Measurements from ENCODE around the gene CHST3.
A peak's percentile ranks its signal among the peaks of the same experiment; 100 is the strongest.

The CHST3 gene

DNA sequence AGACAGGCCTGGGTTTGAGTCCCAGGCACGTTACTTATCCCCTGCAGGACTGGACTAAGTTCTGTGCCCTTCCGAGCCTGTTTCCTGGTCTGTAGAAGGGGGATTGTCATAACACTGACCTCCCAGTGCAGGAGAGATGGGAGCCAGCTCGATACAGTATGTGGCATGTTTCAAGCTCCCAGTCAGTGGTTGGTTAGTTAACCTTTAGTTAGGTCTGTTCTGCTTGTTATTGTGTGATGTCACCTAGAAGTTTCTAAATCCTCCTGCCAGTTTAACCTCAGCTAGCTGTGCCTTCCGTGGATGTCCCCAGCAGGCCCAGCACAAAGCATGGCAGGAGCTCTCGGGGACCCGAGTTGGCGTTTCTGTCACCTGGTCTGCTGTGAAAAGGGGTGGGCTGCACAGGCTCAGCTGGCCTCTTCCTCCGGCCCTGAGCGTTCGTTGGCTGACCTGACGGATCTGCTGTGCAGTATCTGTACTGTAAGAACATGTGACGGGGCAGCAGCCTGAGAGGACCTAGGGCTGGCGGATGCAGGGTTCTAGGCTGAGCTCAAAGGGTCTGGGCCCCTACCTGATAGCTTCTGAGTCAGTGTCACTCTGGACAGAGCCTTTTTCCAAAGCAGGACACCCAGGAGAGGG is 71.2 kb downstream of the CHST3 start:
- no peak for DNase-seq

DNA sequence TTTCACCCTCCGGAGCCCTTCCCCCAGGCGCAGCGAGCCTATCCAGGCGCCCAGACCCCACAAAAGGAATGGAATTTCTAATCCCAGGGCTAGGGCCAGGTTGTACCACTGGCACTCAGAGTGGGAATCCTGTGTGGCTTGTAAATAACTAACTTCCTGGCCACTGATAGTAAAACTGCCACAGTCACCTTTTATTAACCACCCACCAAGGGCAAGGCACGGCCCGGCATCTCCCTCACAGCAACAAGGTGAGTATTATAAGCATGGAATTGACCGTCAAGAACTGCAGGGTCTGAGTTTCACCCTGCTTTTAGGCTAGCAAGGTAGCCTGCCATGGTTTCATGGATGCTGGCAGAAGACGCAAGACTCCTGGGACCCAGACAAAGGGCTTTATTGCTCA is 73.1 kb downstream of the CHST3 start:
- no peak for DNase-seq

DNA sequence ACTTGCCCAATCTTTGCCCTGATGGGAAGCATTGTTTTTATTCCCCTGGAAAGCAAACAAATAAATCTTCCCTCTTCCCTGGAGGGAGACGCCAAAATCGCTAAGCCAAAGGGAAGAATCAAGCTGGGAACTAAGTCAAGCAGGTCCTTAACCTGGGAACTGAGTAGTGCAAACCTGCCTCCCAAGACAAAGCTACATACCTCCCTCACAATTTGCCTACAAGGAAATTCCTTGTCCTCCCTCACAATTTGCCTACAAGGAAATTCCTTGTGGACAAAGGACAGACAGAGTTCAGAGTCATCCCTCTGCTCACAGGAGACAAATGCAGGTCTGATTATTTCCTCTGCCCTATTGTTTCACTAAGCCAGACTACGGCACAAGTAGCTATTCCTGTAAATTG is 73.6 kb downstream of the CHST3 start:
- DNase-seq = no peak

DNA sequence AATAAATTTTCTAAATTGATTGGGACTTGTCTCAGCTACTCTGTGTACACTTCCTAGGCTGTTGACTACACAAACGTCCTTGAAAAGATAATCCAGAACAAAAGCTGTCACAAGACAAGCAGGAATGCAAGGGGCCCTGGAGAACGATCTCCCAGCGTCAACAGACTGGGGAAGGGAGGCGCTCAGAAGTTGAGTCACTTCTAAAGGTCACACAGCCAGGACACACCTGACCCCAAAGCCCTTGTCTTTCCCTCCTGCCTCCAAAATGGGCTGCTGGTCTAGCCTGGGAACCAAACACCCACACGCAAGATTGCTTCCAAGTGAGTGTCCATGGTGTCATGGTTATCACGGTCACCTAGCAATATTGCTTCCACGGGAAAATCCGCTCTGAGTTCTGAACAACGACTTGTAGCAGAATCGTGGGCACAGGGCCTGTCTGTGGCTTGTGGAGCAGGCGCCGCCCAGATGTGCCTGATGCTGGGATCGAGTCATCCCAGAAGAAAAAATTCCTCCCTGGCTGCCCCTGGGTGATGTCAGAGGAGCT is 74.3 kb downstream of the CHST3 start:
- no peak for DNase-seq

DNA sequence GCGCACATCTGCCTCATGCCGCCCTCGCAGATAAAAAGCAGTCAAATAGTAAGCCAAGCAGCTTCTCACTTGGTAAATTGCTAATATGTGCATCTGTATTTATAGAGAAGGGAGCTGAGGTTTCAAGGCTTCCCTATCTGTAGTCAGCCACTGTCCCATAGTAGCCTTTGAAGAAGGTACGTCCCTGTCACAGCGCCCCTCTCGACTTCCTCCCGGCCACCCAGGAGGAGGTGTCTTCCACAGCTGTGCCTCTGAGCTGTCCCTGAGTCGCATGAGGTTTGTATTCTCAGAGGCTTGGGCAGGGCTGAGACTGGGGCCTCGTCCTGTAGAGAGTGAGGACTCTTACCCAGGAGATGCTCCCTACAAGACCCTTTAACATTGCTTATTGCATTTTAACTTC is 75.2 kb downstream of the CHST3 start:
- no peak for DNase-seq

DNA sequence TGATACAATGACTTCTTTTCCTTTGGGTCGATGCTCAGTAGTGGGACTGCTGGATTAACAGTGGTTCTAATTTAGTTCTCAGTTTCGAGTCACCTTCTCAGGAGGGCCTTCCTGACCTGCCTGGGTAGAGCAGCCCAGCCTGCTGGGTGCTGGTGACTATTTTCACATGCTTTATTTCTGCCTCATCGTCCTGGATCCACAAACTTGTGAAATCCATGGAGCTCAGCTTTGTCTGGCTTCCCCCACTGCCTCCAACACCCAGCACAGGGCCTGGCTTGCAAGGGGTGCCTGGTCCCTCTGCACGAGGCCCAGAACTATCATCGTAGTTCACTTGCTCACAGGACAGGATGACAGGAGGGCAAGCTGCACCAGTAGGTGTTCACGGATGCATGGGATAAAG is 77.3 kb downstream of the CHST3 start:
- DNase-seq = no peak

DNA sequence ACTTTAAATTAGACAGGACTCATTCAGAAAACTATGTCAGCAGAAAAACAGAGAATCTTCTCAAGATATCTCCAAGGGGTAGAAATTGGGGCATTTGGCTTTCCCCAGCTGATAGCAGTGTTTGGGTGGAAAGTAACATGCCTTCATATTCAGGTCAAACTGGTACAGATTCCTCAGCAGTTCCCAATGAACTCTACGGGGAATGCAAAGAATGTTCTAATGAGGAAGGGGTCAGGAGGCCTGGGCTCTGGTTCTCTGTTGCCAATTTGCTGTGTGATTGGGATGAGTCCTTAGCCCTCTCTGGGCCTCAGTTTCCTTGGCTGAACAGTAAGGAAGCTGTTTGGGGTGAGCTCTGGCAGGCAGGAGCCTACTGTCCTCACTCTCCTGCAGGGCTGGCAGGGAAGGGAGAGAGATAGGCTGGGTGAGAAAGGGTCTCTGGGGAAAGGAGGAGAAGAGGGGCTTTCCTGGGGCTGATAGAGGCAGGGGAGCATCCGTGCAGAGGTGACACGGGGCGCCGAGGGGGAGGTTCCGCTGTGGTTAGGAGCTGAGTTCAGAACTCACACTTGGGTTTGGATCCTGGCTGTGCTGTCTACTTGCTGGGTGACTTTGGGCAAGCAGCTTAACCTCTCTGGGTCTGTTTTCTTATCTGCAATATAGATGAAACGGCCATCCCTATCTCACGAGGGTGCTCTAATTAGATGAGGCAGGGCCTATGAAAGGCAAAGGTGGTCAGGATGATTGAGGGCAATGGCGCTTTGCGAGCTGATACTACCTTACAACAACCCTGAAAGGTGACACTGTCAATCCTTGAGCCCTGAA is 79.0 kb downstream of the CHST3 start:
- no peak for DNase-seq

DNA sequence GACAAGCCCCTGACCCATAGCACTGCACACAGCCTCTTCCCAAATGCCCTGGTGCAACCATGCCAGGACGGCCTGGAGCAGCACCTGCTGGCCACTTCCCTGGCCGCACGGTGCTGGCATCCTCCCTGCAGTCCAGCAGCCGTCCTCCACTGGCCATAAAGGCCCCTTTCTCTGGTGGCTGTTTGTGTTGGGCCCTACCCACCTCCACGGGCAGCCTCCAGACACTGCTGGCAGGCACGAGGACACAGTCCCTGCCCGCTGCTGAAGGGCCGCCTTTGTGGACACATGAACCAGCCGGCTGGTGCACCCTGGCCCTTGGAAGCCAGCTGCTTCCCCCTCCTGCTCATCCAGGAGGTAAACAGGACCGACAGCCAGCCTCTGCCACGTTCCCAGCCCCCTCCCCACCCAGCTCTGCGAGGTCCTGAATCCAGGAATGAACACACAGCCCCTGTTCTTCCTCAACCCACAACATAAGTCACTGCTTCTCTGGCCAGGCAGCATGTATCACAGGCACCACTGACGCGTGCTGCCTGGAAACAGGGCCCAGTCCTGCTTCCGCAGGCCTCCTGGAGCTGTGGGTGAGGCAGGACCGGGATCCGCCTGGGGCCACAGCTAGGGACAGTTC is 80.3 kb downstream of the CHST3 start:
- no peak for DNase-seq

DNA sequence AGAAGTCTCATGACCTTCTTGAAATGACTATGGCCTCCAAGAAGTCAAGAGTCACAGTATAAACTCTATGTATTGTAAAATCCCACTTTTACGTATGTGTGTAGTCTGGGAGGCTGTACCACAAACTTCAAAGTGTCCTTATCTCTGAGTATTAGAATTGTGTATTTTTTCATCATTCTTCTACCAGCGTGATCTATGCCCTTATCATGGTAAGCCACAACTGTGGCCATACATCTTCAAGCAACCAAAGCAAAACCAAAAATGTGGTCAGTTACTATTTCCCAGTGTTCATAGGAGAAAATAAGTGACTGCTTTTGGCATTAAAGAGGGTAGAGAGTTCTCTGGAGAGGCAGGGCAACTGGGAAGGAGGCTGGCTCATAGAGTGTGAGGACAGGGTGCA is 81.4 kb downstream of the CHST3 start:
- no peak for DNase-seq

DNA sequence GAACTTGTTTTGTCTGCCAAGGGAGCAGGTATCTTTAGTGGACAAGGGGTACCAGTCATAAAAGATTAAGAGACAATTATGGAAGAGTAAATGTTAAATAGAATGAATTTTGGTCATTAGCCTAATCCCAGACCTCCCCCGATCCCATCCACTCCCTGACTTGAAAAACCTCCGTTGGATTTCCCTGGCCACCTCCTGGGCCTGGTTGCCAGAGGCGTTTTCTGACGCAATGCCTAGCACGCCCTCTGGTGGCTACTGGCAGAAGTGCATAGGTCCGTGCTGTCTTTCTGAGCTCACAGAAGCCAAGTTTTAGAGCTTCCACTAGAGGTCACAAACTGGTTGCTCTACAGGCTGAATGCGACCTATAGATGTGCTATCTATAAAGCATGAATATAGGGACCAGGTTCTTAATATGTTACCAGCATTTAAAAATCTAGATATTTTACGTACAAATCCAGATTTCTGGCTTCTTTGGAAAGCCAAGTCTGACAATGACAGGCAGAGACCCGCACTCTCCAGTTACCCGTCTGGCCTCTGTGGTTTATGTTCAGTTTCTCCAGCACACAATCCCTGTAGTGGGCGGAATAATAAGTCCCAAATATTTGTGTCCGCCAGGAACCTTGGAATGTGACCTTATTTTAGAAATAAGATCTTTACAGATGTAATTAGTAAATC is 84.4 kb downstream of the CHST3 start:
- DNase-seq = peak; percentile 86

DNA sequence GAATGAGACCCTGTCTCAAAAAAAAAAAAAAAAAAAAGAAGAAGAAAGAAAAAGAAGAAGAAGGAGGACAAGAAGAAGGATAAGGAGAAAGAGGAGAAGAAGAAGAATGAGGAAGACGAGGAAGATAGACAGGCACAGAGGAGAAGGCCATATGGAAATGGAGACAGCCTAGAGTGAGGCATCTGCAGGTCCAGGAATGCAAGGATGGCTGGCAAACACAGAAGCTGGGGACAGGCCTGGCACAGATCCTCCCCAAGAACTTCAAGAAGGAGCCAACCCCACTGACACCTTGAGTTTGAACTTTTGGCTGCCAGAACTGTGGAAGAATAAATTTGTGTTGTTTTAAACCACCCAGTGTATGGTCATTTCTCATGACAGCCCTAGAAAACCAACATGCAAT is 85.3 kb downstream of the CHST3 start:
- DNase-seq = no peak

DNA sequence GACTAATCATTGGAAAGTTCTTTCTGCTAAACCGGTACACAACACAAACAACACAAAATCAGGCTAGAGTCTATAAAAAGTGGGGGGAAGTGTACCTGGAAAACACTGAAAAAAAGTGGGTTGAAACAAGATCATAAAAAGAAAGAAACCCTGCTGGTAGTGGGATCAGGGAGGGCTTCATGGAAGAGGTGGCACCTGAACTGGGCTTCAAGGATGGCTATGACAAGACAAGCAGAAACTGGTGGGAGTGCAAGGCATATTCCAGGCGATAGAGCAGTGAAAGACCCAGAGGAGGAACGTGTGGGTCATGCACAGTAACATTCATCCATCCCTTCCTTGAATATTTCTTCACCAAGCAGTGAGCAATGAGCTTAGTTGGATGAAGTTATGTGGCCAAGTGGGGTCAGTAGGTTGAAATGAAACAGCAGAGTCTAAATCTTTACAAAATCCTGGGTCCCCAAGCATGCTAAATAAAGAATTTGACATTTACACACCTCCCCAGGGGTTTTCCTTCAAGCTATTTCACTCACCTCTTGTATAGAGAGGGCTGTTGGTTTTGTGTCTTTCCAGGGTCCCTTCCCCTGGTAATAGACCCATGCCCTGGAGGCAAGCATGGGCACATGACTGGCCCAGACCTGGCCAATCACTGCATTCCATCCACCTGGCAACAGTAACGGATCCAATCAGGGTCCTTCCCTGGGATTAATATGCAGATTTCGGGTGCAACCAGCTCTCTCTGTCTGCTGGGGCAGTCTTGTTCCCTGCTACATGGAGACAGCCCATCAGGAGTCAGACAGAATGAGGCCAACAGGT is 86.0 kb downstream of the CHST3 start:
- DNase-seq = no peak

DNA sequence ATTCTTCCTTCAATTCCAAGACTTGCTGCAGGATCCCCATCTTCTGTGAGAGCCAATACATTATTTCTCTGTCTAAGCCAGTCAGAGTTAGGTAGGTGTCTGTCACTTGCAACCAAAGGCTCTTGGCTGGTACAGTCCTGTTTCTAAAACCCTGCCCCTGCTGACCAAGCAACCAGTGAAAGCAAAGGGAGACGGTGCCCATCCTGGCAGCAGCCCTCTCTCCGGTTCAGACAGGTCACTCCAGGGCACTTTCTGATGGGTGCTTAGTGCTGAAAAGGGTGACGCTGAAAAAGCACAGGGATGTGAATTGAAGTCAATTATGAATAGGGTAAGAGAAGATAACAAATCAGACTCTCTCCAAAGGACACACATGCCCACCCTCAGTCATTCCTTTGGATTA is 86.7 kb downstream of the CHST3 start:
- no peak for DNase-seq

DNA sequence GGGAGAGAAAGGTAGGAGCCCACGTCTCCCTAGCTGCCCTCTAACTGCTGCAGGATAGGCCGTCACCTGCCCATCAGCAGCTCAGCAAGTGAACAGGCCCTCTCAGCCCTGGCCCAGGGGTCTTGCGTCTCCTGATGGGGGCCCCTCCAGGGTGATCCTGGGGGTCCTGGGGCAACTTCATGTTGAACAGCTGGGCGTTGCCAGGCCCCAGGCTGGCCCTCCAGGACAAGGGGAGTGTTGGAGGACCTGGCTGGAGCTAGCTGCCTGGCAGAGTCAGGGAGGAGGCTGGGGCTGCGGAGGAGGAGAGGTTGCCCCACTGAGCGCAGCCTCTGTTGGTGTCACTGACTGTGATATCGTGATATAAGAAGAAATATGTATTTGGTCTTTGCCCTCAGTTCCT is 89.5 kb downstream of the CHST3 start:
- DNase-seq = no peak

DNA sequence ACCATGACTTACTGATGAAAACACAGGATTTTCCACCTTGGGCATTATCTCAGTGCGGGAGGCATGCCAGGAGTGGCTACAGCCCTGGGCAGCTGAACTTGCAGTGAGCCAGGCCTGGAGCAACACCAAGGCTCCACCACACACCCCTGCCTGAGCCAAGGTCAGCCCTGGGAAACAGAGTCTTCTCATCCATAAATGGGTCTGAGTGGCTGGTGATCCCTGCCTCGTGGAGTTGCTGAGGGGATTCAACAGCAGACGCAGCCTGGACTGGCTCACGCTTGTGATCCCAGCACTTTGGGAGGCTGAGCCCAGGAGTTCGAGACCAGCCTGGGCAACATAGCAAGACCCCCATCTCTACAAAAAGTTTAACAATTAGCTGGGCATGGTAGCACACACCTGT is 91.9 kb downstream of the CHST3 start:
- no peak for DNase-seq

DNA sequence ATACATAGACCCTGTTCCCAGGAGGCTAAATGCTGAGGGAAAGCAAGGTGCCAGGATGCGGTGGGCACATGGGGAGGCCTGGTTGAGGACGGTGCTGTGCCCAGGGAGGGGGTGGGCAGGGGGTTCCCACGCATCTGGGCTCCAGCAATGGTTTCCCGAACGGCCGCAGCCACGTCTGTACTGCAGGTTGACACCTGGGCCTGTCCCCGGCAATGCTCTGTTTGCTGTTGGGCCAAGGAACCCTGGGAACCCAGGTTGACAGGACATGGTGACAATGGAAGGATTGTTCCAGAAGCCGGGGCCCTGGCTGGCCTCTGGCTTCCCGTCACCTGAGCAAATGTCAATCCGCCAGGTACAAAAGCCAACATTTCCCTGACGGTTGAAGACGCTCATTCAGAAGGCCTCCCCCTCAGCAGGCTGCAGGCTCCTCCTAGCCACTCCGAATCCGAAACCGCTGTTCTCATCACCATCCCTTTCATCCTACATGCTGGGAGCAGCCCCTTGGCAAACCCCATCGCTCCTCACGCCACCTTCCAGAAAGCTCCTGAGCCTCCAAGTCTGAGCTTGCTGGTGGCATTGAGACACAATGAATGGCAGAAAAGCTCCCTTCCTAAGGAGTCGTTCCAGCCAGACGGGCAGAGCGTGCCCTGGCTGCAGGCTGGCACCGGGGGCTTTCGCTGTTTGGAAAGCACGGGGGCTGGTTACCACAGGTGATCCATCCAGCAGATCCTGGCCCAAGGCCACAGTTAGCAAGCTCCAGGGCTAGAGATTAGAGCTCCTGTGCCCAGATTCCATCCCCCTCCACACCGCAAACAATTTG is 92.9 kb downstream of the CHST3 start:
- no peak for DNase-seq

DNA sequence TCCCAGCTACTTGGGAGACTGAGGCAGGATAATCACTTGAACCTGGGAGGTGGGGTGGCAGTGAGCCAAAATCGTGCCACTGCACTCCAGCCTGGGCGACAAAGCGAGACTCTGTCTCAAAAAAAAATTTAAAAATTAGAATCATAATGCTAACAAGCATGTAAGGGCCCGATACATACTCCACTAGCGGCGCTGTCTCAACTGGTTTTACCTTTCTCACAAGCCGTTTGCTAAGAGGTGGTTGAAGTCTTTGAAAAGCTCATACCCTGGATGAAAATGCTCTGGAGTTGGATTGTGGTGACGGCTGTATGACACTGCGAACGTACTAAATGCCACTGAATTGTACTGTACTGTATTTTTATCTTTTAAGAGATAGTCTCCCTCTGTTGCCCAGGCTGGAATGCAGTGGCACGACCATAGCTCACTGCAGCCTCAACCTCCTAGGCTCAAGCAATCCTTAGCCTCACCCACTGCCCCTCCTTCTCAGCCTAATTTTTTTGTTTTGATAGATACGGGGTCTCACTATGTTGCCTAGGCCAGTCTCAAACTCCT is 94.2 kb downstream of the CHST3 start:
- DNase-seq = no peak

DNA sequence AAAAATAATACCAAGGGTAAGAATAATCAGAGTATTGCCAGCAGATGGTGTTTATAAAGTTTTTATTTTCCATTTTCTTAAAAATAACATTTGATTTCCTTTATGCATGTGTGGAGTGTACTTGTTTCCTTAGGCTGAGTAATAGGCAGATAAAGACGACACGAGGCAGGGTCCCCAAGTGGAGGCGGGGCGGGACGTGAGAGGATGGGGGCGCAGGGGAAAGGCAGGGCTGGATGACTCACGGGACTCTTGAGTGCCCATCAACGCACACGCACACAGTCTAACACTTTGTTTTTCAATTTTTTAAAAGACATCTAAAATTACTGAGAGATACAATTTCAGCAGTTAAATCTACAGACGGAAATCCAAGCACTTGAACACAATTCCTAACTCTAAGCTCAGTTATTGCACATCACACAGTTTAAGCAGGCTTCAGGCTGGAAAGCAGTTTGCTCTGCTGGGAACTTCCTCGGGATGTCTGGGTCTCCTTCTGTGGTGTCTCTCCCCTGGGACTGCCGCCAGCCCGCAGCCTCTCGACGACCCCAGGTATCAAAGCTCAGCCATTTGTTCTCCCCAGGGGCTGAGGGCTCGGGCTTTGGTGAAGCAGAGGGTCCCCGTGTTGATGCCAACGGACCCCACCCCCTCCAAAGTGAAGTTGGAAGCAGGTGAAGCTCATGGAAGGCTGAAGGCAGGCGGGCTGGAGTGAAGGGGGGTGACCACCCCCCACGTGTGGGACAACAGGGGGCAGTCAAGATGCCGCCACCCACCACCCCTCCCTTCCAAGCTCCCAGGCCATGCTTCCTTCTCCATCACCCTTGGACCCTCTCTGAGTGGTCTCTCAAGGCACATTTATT is 95.0 kb downstream of the CHST3 start:
- DNase-seq = peak; percentile 64

DNA sequence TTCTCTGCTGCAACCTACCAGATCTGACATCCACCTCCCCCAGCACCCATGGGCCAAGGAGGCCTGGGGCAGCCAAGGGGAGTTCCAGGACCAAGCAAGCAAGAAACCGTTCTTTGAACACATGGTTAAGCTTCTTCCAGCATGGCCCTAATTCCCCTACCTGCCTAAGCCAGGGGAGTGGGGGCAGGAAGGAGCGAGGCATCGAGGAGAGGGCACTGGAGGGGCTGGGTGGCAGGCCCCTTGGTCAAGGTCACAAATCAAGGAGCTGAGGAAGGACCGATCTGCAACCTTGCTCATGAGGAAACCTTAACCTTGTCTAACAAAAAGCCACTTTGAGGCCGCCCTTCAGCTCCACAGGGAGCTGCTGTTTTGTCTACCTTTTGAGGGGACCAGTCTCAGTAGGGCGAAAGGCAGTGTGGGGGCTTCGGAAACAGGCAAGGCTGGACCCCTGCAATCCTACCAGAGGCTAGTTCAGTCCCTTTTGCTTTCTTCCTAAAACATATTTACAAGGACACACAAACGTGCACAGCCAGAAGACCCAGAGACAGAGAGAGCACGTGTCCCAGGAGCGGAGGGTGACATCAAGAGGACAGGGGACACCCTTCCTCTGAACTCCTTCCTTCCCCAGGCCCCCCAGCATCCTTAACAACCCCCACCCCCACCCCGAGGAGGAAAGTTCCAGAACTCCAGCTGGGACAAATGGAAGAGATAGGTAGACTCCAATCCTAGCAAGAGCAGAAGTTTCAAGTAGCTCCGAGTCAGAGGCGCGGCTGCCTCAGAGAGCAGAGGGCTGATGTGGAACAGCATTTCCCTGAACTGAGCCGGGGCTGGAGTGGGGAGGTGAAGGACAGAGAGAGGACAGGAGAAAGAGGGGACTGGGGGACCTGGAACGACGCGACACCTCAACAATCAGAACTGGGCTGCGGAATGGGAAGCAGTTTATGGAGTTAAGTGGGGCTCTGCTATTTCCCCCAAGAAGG is 95.9 kb downstream of the CHST3 start:
- DNase-seq = no peak
